KOPT-K1 (cell line): Measurements from ENCODE around the gene GRK5.

Source experiments
- H3K27ac ChIP-seq: fragments of 200-600 bp; sonication (generic); 2 replicates; pipeline ENCODE4 v1.5.1; 2016; ENCODE audit warnings: antibody characterized with exemption, mild to moderate bottlenecking, low read depth, low read length; ENCODE audit not compliant: poor library complexity, severe bottlenecking
- H3K36me3 ChIP-seq: fragments of 200-600 bp; sonication (generic); 2 replicates; pipeline ENCODE4 v1.5.1; 2017; ENCODE audit warnings: antibody characterized with exemption, mild to moderate bottlenecking, low read length, moderate library complexity; ENCODE audit not compliant: insufficient read depth
- H3K9me3 ChIP-seq: fragments of 200-600 bp; sonication (generic); 2 replicates; pipeline ENCODE4 v1.5.1; 2017; ENCODE audit warnings: antibody characterized with exemption, low read length, mild to moderate bottlenecking; ENCODE audit not compliant: insufficient read depth, poor library complexity, severe bottlenecking

The GRK5 gene

GRCh38 chr10:119442758-119443060 is 235.3 kb downstream of the GRK5 start:
- Histone ChIP-seq H3K36me3 (0 out of 2 replicates have a peak, but pooled peaks cover 17% of the 10 kb centered on the region), H3K9me3 (no peaks in the 10 kb centered on the region)

GRCh38 chr10:119443441-119443840 is 236.1 kb downstream of the GRK5 start:
- Histone ChIP-seq H3K27ac (peak overlapping the region; percentile 76), H3K36me3 (peaks cover 21% of the 10 kb centered on the region; the same call in 1 of the 2 replicates), H3K9me3 (no peaks in the 10 kb centered on the region)

More at GRCh38 chr10:119442758-119443060, 235.3 kb downstream of the GRK5 start:
- peak overlapping the region; percentile 66 for H3K27ac ChIP-seq

- Histone ChIP-seq H3K9me3 (no peaks in the 10 kb centered on the region), H3K36me3 (peaks cover 25% of the 10 kb centered on the region; the same call in 1 of the 2 replicates), H3K27ac (peak overlapping the region; percentile 76)
These were observed 236.7 kb downstream of the GRK5 start for GRCh38 chr10:119443970-119444660.

- H3K36me3 ChIP-seq = peaks cover 33% of the 10 kb centered on the region; the same call in 1 of the 2 replicates
These were observed 237.5 kb downstream of the GRK5 start for GRCh38 chr10:119444866-119445265.

DNA sequence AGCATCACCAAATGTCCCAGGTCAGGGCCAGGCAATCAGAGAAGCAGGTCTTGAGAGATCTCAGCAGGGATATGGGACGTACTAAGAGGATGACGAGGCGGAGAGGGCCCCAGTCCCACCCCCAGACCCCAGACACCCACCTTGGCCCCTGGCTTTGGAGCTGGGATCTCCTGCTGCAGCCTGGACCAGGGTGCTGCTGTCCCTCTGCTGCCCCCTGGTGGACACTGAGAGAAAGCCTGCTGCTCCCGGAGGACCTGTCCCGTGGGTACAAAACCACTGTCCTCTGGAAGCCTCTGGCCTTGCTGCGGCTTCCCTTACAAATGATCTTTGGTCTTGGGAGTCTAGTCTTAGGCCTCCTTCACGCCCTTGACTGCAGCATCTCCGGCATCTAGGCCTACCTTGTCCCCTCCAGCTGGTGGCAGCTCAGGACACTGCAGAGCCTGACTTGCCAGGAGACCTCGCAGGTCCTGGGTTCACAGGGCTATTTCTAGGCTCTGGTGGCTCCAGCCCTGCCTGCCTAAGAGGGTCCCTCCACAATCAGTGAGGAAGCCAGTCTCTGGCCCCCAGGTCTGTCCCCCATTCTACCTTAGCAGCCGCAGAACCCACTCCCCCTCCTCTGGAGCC is 238.1 kb downstream of the GRK5 start:
- H3K9me3 ChIP-seq = no peaks in the 10 kb centered on the region
- H3K36me3 ChIP-seq = peaks cover 38% of the 10 kb centered on the region; the same call in 1 of the 2 replicates
- H3K27ac ChIP-seq = peak overlapping the region; percentile 76

More at GRCh38 chr10:119444866-119445265, 237.5 kb downstream of the GRK5 start:
- H3K9me3 ChIP-seq = no peaks in the 10 kb centered on the region
- peak overlapping the region; percentile 76 for H3K27ac ChIP-seq

- Histone ChIP-seq H3K9me3 (no peaks in the 10 kb centered on the region), H3K27ac (peak overlapping the region; percentile 76), H3K36me3 (peaks cover 36% of the 10 kb centered on the region; the same call in 1 of the 2 replicates)
These were observed 238.6 kb downstream of the GRK5 start for GRCh38 chr10:119445935-119446317.

DNA sequence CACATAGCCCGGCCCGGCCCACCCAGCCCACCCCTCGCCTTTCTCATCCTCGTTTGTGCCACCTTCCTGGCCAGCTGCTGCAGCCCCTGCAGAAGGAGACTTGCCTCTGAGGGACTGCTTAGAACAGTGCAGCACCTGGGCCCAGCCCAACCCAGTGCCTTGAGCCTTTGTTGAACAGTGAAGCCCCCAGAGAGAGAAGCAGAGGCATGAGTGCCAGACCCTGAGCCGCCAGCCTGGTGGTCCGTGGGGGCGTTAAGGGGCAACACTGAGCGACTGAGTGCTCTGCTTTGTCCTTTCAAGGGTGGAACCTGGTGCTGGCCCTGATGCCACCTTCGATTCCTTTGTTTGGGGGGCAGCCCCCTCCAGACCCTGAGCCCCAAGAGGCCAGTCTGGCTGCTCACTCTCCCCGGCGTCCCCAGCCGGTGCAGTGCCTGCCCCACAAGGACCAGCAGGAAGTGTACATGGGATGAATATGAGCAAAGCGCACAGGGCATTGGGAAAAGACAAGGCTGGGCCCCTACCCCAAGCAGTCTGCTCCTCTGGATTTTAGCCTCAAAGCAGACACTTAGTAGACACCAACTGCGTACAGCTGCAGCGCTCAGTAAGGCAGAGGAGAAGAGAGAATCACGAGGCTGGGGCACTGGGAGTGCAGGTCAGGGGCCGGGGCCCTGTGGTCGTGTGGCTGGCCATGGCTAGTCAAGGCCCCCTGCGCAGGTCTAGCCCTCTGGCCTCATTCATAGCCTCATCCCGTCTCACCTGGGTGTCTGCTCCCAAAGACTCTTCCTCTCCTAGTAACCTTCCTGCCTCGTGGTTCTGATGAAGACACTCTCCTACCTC is 239.3 kb downstream of the GRK5 start:
- Histone ChIP-seq H3K36me3 (peaks cover 37% of the 10 kb centered on the region; the same call in 1 of the 2 replicates), H3K9me3 (no peaks in the 10 kb centered on the region), H3K27ac (no peak overlapping the region)

- Histone ChIP-seq H3K27ac (no peak overlapping the region), H3K36me3 (peaks cover 44% of the 10 kb centered on the region; the same call in 1 of the 2 replicates), H3K9me3 (no peaks in the 10 kb centered on the region)
These were observed 240.1 kb downstream of the GRK5 start for GRCh38 chr10:119447421-119447820.

- Histone ChIP-seq H3K36me3 (peaks cover 50% of the 10 kb centered on the region; the same call in 1 of the 2 replicates), H3K27ac (no peak overlapping the region)
These were observed 240.6 kb downstream of the GRK5 start for GRCh38 chr10:119447823-119448546.

DNA sequence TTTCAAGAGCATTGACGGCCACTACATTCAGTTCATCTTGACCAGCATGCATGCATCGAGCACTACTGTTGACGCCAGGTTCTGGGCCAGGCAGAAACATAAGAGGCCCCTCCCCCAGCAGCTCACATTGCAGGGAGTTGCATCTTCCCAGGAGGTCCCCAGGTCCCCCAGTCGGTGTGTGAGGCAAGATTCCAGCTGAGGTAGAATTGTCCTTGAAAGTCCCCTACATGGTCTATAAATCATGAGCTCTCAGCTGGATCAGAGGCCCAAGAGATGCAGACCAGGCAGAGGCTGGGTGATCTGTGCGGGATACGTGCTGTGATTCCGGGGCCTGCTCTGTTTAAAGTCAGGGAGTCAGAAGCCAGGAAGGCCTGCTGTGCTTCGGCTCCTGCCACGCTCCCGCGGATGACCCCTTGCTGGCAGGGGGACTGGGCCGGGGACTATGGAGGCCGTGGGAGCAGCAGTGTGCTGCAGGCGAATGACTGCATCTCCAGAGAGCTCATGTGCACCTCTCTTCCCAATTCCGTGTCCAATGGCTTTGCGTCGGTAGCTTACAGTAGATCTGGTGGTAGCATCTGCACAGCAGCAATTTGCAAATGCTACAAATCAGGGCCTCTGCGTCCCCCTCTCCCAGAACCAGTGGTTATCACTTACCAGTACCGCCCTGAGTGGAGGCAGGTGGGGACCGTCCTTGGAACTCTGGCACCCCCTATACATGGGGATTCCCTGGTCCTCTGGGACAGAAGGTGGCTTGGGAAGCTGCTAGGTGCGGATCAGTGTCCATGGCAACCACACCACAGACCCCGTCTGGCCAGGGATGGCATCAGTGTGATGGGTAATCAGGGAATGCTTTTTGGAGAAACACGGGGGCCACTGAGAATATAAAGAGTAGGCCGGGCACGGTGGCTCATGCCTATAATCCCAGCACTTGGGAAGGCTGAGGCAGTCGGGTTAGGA is 241.5 kb downstream of the GRK5 start:
- Histone ChIP-seq H3K9me3 (no peaks in the 10 kb centered on the region), H3K27ac (no peak overlapping the region), H3K36me3 (peaks cover 59% of the 10 kb centered on the region; the same call in 1 of the 2 replicates)

More at GRCh38 chr10:119447823-119448546, 240.6 kb downstream of the GRK5 start:
- H3K9me3 ChIP-seq = no peaks in the 10 kb centered on the region

DNA sequence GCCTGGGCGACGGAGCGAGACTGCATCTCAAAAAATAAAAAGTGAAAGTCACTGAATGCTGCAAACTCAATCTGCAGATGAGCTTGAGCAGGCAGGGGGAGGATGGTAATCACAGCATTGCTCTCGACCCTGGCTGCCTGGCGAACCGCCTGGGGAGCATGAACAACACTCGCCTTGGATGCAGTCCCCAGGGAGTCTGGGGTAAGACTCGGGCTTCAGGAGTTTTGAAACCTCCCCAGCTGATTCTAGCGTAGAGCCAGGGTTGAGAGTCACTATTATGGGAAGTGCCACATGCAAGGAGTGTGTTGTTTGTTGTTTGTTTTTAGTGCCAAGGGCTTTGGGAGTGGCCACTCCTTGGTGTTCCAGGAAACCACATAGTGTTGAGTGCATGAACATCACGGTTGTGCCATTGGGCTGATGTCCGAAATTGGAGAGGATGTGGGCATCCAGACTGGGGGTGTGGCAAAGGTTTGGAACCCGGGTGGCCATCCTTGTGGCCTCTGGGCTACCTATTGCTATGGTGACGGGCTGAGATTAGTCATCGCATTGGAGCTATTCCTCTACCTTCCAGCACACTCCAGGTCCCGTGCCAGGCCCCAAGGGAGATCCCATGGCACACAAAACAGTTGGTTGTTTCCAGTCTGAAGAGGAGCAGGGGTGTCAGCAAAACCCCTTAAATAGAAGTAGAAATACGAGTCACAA is 242.5 kb downstream of the GRK5 start:
- Histone ChIP-seq H3K36me3 (peaks cover 68% of the 10 kb centered on the region; the same call in 1 of the 2 replicates), H3K9me3 (no peaks in the 10 kb centered on the region), H3K27ac (no peak overlapping the region)

- no peak overlapping the region for H3K27ac ChIP-seq
These were observed 243.4 kb downstream of the GRK5 start for GRCh38 chr10:119450606-119451299.

More at GRCh38 chr10:119450606-119451299, 243.4 kb downstream of the GRK5 start:
- Histone ChIP-seq H3K9me3 (no peaks in the 10 kb centered on the region), H3K36me3 (peaks cover 77% of the 10 kb centered on the region; the same call in 1 of the 2 replicates)
